Keratinocyte (primary cell): ENCODE measurements around the gene APLP2. TPM values are rescaled to one million over a fixed set of nuclear protein-coding genes. Genes with fewer than 3 reads are reported as not detected.

Experiments used
- DNase-seq: peaks from one replicate; pipeline ENCODE4 v3.0.0-alpha.2; 2011; ENCODE audit warnings: low read depth, missing footprints, low spot score
- FAIRE-seq: peaks from 2 replicates; lab custom pipeline; 2011; peaks lifted over from hg19 to GRCh38; lab: Jason Lieb, UNC
- H2AFZ ChIP-seq: 2 replicates; pipeline ENCODE4 v1.6.0; 2012; ENCODE audit warnings: low read length, control low read depth, inconsistent platforms; ENCODE audit not compliant: control insufficient read depth
- H3K27ac ChIP-seq: 2 replicates; pipeline ENCODE4 v1.5.1; 2011; ENCODE audit warnings: low read length; ENCODE audit not compliant: control insufficient read depth, insufficient read depth
- H3K27me3 ChIP-seq: 3 replicates; pipeline ENCODE4 v1.6.0; 2011; ENCODE audit warnings: low read length; ENCODE audit not compliant: control insufficient read depth, insufficient read depth; ENCODE audit errors: extremely low read depth
- H3K36me3 ChIP-seq, 2 experiments: 2 replicates in 1 of 2; 3 replicates in 1 of 2; pipeline ENCODE4 v1.5.1; 2011; ENCODE audit warnings: low read length in 2 of 2, mild to moderate bottlenecking in 1 of 2; ENCODE audit not compliant: control insufficient read depth in 2 of 2, insufficient read depth in 2 of 2; ENCODE audit errors: extremely low read depth in 1 of 2
- H3K4me1 ChIP-seq: 3 replicates; pipeline ENCODE4 v1.5.1; 2011; ENCODE audit warnings: low read length; ENCODE audit not compliant: control insufficient read depth, insufficient read depth; ENCODE audit errors: extremely low read depth
- H3K4me2 ChIP-seq: 3 replicates; pipeline ENCODE4 v1.6.0; 2011; ENCODE audit warnings: low read depth, low read length; ENCODE audit not compliant: control insufficient read depth, insufficient read depth; ENCODE audit errors: extremely low read depth
- H3K4me3 ChIP-seq, 3 experiments: fragments of 200-600 bp in 1 of 3; sonication (generic) in 1 of 3; 2 replicates in 2 of 3; 3 replicates in 1 of 3; pipeline ENCODE4 v1.5.1; 2011 to 2016; ENCODE audit warnings: low read length in 3 of 3, mild to moderate bottlenecking in 3 of 3, control low read depth in 2 of 3, inconsistent platforms in 1 of 3, low read depth in 1 of 3, mixed read lengths in 1 of 3, mixed run types in 1 of 3, moderate library complexity in 1 of 3; ENCODE audit not compliant: control insufficient read depth in 2 of 3, insufficient read depth in 2 of 3; ENCODE audit errors: extremely low read depth in 1 of 3
- H3K79me2 ChIP-seq: 2 replicates; pipeline ENCODE4 v1.6.0; 2012; ENCODE audit warnings: low read length; ENCODE audit not compliant: control insufficient read depth, insufficient read depth
- H3K9ac ChIP-seq: 3 replicates; pipeline ENCODE4 v1.6.0; 2011; ENCODE audit warnings: low read length; ENCODE audit not compliant: control insufficient read depth, insufficient read depth; ENCODE audit errors: extremely low read depth
- H3K9me1 ChIP-seq: 3 replicates; pipeline ENCODE4 v1.6.0; 2011; ENCODE audit warnings: low read length; ENCODE audit not compliant: control insufficient read depth, insufficient read depth; ENCODE audit errors: extremely low read depth
- H3K9me3 ChIP-seq: 2 replicates; pipeline ENCODE4 v1.5.1; 2012; ENCODE audit warnings: low read depth, low read length; ENCODE audit not compliant: control insufficient read depth
- H4K20me1 ChIP-seq: 3 replicates; pipeline ENCODE4 v1.6.0; 2011; ENCODE audit warnings: low read length; ENCODE audit not compliant: control insufficient read depth, insufficient read depth; ENCODE audit errors: extremely low read depth
- EZH2 ChIP-seq: IDR thresholded peaks from one replicate; pipeline ENCODE4 v1.6.1; 2012; ENCODE audit warnings: inconsistent platforms, mild to moderate bottlenecking, low read length, moderate library complexity
- dilution Hi-C: fragments of 300-500 bp; cut with MboI; formaldehyde crosslinking; loops from one replicate; pipeline ENCODE4 v1.7.0; 2020; ENCODE audit warnings: low sequenced_read_pairs; ENCODE audit not compliant: extremely low pct_ligation_motif_present
- polyA plus RNA-seq, 5 experiments: library from polyadenylated mRNA; depleted of rRNA in 3 of 5; stranded (reverse) in 3 of 5; stranded (forward) in 1 of 5; unstranded in 1 of 5; fragments of >200 nt; gene quantifications; 1 replicate in 1 of 5; 2 replicates in 3 of 5; 3 replicates in 1 of 5; pipeline versions ENCODE4 v1.2.1 to v1.2.3, GENCODE V29; 2011 to 2012; ENCODE audit warnings: missing spikeins in 2 of 5, low read depth in 1 of 5, low replicate concordance in 1 of 5
- TF ChIP-seq, protein P1 (sequence below), 3 experiments: IDR thresholded peaks in 1 of 3; conservative IDR thresholded peaks in 1 of 3; optimal IDR thresholded peaks in 1 of 3; 2 replicates in 2 of 3; 3 replicates in 1 of 3; pipeline versions ENCODE3 to v1.5.1; 2011; ENCODE audit warnings: low read length in 3 of 3, mild to moderate bottlenecking in 3 of 3, moderate library complexity in 2 of 3, control low read depth in 1 of 3, inconsistent platforms in 1 of 3; ENCODE audit not compliant: insufficient read depth in 2 of 3; ENCODE audit errors: extremely low read depth in 1 of 3

Gene APLP2
- polyA plus RNA-seq, 1 donor (not counting 4 experiments of a cell fraction or from before 2014, with no cell fraction given) = 531 TPM

DNA sequence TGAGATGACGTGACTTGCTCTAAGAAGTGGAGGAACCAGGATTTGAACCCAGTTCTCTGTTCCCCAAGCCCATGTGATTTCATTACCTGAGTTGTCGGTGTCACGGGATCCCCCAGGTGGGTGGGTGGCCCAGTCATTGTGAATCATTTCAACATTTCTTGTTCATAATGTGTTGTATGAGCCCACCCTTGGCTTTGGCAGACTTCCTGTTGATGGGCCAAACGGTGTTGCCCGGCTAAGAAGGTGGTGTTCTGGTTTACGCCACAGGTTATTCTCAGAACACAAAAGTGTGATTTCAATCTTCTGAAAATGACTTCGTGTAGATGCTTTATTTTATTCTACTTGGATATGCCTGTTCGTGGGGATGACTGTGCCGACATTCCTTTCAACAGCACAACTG lies 68.3 kb downstream of the APLP2 start:
- Histone ChIP-seq H3K9ac (no peak overlapping the region), H3K36me3 (peaks cover 36 to 79% of the 10 kb centered on the region in 2 experiments), H4K20me1 (peaks cover 4% of the 10 kb centered on the region), H3K27me3 (no peaks in the 10 kb centered on the region), H2AFZ (no peak overlapping the region), H3K4me1 (no peaks in the 10 kb centered on the region), H3K9me1 (peaks cover 3% of the 10 kb centered on the region), H3K4me3 (no peak overlapping the region), H3K9me3 (no peaks in the 10 kb centered on the region), H3K79me2 (peaks cover 1% of the 10 kb centered on the region), H3K4me2 (no peak overlapping the region), H3K27ac (no peak overlapping the region)
- FAIRE-seq (no peak), DNase-seq (no peak)
- dilution Hi-C loops = loop anchor here (25.0 kb wide), 1 partner anchor 201 kb away; no protein-coding TSS in a partner anchor
- no peak for TF ChIP-seq EZH2
- TF ChIP-seq, protein P1, sequence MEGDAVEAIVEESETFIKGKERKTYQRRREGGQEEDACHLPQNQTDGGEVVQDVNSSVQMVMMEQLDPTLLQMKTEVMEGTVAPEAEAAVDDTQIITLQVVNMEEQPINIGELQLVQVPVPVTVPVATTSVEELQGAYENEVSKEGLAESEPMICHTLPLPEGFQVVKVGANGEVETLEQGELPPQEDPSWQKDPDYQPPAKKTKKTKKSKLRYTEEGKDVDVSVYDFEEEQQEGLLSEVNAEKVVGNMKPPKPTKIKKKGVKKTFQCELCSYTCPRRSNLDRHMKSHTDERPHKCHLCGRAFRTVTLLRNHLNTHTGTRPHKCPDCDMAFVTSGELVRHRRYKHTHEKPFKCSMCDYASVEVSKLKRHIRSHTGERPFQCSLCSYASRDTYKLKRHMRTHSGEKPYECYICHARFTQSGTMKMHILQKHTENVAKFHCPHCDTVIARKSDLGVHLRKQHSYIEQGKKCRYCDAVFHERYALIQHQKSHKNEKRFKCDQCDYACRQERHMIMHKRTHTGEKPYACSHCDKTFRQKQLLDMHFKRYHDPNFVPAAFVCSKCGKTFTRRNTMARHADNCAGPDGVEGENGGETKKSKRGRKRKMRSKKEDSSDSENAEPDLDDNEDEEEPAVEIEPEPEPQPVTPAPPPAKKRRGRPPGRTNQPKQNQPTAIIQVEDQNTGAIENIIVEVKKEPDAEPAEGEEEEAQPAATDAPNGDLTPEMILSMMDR (optimal IDR thresholded peaks at IDR 0.05 in 1 of 3, IDR thresholded peaks at IDR 0.05 in 1 of 3, conservative IDR thresholded peaks at IDR 0.05 in 1 of 3; ENCODE audit: extremely low read depth in 1 of 3, insufficient read depth in 2 of 3, low read length in 3 of 3) = no peak

DNA sequence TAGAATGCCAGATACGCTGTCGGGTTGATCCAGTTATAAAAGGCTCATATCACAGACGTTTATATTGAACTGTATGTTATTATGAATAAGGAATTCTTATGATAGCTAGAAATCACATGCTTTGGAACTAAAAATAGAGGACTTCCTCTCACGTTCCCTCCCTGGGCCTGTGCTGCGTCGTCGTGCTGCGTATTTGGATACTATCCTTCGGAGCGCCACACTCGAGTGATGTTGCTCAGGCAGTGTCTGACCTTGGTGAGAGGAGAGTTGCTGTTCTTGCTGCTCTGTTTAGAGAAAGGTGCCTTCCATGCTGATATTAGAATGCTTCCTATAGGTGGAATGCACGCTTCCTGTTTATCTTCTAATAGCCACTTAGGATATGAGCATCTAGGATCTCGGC lies 69.7 kb downstream of the APLP2 start:
- DNase-seq = no peak
- H3K4me1 ChIP-seq = no peaks in the 10 kb centered on the region
- no peaks in the 10 kb centered on the region for H3K27me3 ChIP-seq
- H3K4me3 ChIP-seq = no peak overlapping the region
- H3K9me3 ChIP-seq = no peaks in the 10 kb centered on the region
- FAIRE-seq = no peak
- no peak for TF ChIP-seq EZH2
- TF ChIP-seq, protein P1 (optimal IDR thresholded peaks at IDR 0.05 in 1 of 3, IDR thresholded peaks at IDR 0.05 in 1 of 3, conservative IDR thresholded peaks at IDR 0.05 in 1 of 3; ENCODE audit: extremely low read depth in 1 of 3, insufficient read depth in 2 of 3, low read length in 3 of 3) = no peak
- peaks cover 34 to 77% of the 10 kb centered on the region in 2 experiments for H3K36me3 ChIP-seq
- H3K9me1 ChIP-seq = peaks cover 3% of the 10 kb centered on the region
- dilution Hi-C loops = loop anchor here (25.0 kb wide), 1 partner anchor 202 kb away; no protein-coding TSS in a partner anchor
- no peak overlapping the region for H3K27ac ChIP-seq
- H3K9ac ChIP-seq = no peak overlapping the region
- no peak overlapping the region for H3K4me2 ChIP-seq
- H3K79me2 ChIP-seq = peaks cover 1% of the 10 kb centered on the region
- peaks cover 4% of the 10 kb centered on the region for H4K20me1 ChIP-seq
- H2AFZ ChIP-seq = no peak overlapping the region
